GM23338 (cell line): ENCODE measurements around the gene C1orf56. TPM values are rescaled to one million over a fixed set of nuclear protein-coding genes. Genes with fewer than 3 reads are reported as not detected.
A peak's percentile ranks its signal among the peaks of the same experiment; 100 is the strongest.

Experiments
- ATAC-seq: fragments of 200-7000 bp; cut with Tn5 transposase; 3 replicates; pipeline ENCODE4 v1.9.1; 2020
- DNase-seq: peaks from one replicate; pipeline ENCODE4 v3.0.0-alpha.2; 2015; ENCODE audit warnings: low spot score
- H2AFZ ChIP-seq: fragments of 200-600 bp; sonication (generic); 2 replicates; pipeline ENCODE4 v1.8.0; 2016; ENCODE audit warnings: antibody characterized with exemption, mild to moderate bottlenecking, moderate library complexity
- H3F3A ChIP-seq: fragments of 200-600 bp; sonication (generic); replicated peaks from 2 replicates; pipeline ENCODE4 v1.8.0; 2017; ENCODE audit warnings: antibody characterized with exemption, mixed run types, low read depth
- H3K27ac ChIP-seq: fragments of 200-600 bp; sonication (generic); 2 replicates; pipeline ENCODE4 v1.6.1; 2016; ENCODE audit warnings: low read depth
- H3K27me3 ChIP-seq: fragments of 200-600 bp; sonication (generic); 2 replicates; pipeline ENCODE4 v1.8.0; 2016; ENCODE audit warnings: mild to moderate bottlenecking, mixed run types, moderate library complexity; ENCODE audit not compliant: insufficient read depth
- H3K36me3 ChIP-seq: fragments of 200-600 bp; sonication (generic); 2 replicates; pipeline ENCODE4 v1.8.0; 2016; ENCODE audit warnings: mild to moderate bottlenecking; ENCODE audit not compliant: insufficient read depth
- H3K4me1 ChIP-seq: fragments of 200-600 bp; sonication (generic); 2 replicates; pipeline ENCODE4 v1.8.0; 2016; ENCODE audit warnings: mild to moderate bottlenecking, moderate library complexity; ENCODE audit not compliant: insufficient read depth
- H3K4me2 ChIP-seq: fragments of 200-600 bp; sonication (generic); 2 replicates; pipeline ENCODE4 v1.7.1; 2017; ENCODE audit warnings: mixed run types
- H3K4me3 ChIP-seq: fragments of 200-600 bp; sonication (generic); 2 replicates; pipeline ENCODE4 v1.6.1; 2016; ENCODE audit warnings: mixed run types
- H3K79me2 ChIP-seq: fragments of 200-600 bp; sonication (generic); replicated peaks from 2 replicates; pipeline ENCODE4 v1.8.0; 2017; ENCODE audit warnings: mild to moderate bottlenecking; ENCODE audit not compliant: insufficient read depth
- H3K9me2 ChIP-seq: fragments of 200-600 bp; sonication (generic); 2 replicates; pipeline ENCODE4 v1.8.0; 2017; ENCODE audit not compliant: insufficient read depth
- H4K20me1 ChIP-seq: fragments of 200-600 bp; sonication (generic); replicated peaks from 2 replicates; pipeline ENCODE4 v1.8.0; 2017; ENCODE audit warnings: mild to moderate bottlenecking; ENCODE audit not compliant: insufficient read depth
- H3K27ac Mint-ChIP-seq: 2 replicates; pipeline ENCODE4 v1.8.0; 2020; ENCODE audit warnings: inconsistent platforms, mild to moderate bottlenecking, moderate library complexity, mixed read lengths
- H3K27me3 Mint-ChIP-seq: 3 replicates; pipeline ENCODE4 v1.8.0; 2022; ENCODE audit warnings: low read depth, mild to moderate bottlenecking, moderate library complexity, mixed read lengths, inconsistent platforms; ENCODE audit not compliant: insufficient read depth, poor library complexity
- H3K36me3 Mint-ChIP-seq: 3 replicates; pipeline ENCODE4 v1.8.0; 2021; ENCODE audit warnings: low read depth, mild to moderate bottlenecking, inconsistent platforms, moderate library complexity, mixed read lengths
- H3K4me1 Mint-ChIP-seq: 3 replicates; pipeline ENCODE4 v1.8.0; 2020; ENCODE audit warnings: mild to moderate bottlenecking, inconsistent platforms, mixed read lengths
- H3K4me3 Mint-ChIP-seq: 3 replicates; pipeline ENCODE4 v1.8.0; 2021; ENCODE audit warnings: moderate library complexity, mild to moderate bottlenecking, inconsistent platforms, mixed read lengths
- H3K9me3 Mint-ChIP-seq: 3 replicates; pipeline ENCODE4 v1.8.0; 2020; ENCODE audit warnings: moderate library complexity, mild to moderate bottlenecking, inconsistent platforms, mixed read lengths
- CREB1 ChIP-seq: fragments of 250-450 bp; sonication (Bioruptor Pico); IDR thresholded peaks from 2 replicates; pipeline ENCODE4 v1.5.0; 2020; ENCODE audit warnings: low read depth, mild to moderate bottlenecking, moderate library complexity
- CTCF ChIP-seq, 2 experiments: fragments of 200-600 bp in 1 of 2; sonication (generic) in 1 of 2; conservative IDR thresholded peaks; 2 replicates each; pipeline versions ENCODE4 v1.5.1 to v1.6.1; 2016 to 2017; ENCODE audit warnings: antibody characterized with exemption in 2 of 2, low read depth in 2 of 2, mild to moderate bottlenecking in 2 of 2, moderate library complexity in 1 of 2
- POLR2AphosphoS5 ChIP-seq: IDR thresholded peaks from 2 replicates; pipeline ENCODE4 v1.6.1; 2016; ENCODE audit warnings: antibody characterized with exemption, low read depth
- REST ChIP-seq: IDR thresholded peaks from one replicate; pipeline ENCODE4 v1.6.1; 2018; ENCODE audit warnings: antibody characterized with exemption; ENCODE audit not compliant: unreplicated experiment
- ZNF462 ChIP-seq: fragments of 250-450 bp; sonication (Bioruptor Pico); IDR thresholded peaks from 2 replicates; pipeline ENCODE4 v1.5.0; 2020; ENCODE audit warnings: mild to moderate bottlenecking, moderate library complexity
- polyA plus RNA-seq: library from polyadenylated mRNA; unstranded; fragments of >200 nt; fragmentation: Nextera tagmentation; extraction: Ambion mirVana; gene quantifications from 2 replicates; pipeline ENCODE4 v1.2.1, GENCODE V29; 2016
- total RNA-seq: library from RNA; depleted of rRNA; stranded (reverse); fragments of >200 nt; shearing (Covaris generic); gene quantifications from 2 replicates; pipeline ENCODE4 v1.2.3, GENCODE V29; 2014

C1orf56 gene
- total and polyA plus RNA-seq, 2 experiments from 2014 or later = 3.9 to 27.8 TPM

GRCh38 chr1:151043163-151043562 lies 4.4 kb upstream of the C1orf56 start (continued):
- TF ChIP-seq REST = no peak
- TF ChIP-seq ZNF462 (CRISPR knock-in tag) = no peak

- H3K27me3 Mint-ChIP-seq = peaks cover 8% of the 10 kb centered on the region
- Histone ChIP-seq H4K20me1 (peaks cover 3% of the 10 kb centered on the region), H3K27ac (peak overlapping the region; percentile 98), H3K27me3 (no peaks in the 10 kb centered on the region), H3K36me3 (peaks cover 21% of the 10 kb centered on the region), H3K9me2 (no peaks in the 10 kb centered on the region), H2AFZ (peak overlapping the region; percentile 96), H3K79me2 (no peaks in the 10 kb centered on the region), H3K4me3 (peak overlapping the region; percentile 95), H3K4me1 (peaks cover 5% of the 10 kb centered on the region; the same call in 1 of the 2 replicates), H3F3A (peaks cover 33% of the 10 kb centered on the region), H3K4me2 (peak overlapping the region; percentile 99)
- H3K9me3 Mint-ChIP-seq = no peaks in the 10 kb centered on the region
- peaks cover 22% of the 10 kb centered on the region for H3K36me3 Mint-ChIP-seq
- peaks cover 9% of the 10 kb centered on the region; the same call in 2 of the 3 replicates for H3K4me1 Mint-ChIP-seq
- peak; percentile 90 for ATAC-seq
- H3K27ac Mint-ChIP-seq = peak overlapping the region; percentile 96
- H3K4me3 Mint-ChIP-seq = peak overlapping the region; percentile 94
- TF ChIP-seq CTCF (conservative IDR thresholded peaks at IDR 0.05; ENCODE audit: low read depth in 2 of 2) = peak; percentile 61 to 78
- TF ChIP-seq CREB1 = no peak
- peak; percentile 48 for TF ChIP-seq POLR2AphosphoS5
- peak; percentile 90 for DNase-seq
Observed at GRCh38 chr1:151047925-151048644, 534 bp downstream of the C1orf56 start.
